Measurements from ENCODE around the gene TNP2. TPM values are rescaled to one million over a fixed set of nuclear protein-coding genes. Genes with fewer than 3 reads are reported as not detected.

The TNP2 gene
- total and polyA plus RNA-seq, 2 donors (not counting 3 experiments of a cell fraction or from before 2014, with no cell fraction given): not detected

DNA sequence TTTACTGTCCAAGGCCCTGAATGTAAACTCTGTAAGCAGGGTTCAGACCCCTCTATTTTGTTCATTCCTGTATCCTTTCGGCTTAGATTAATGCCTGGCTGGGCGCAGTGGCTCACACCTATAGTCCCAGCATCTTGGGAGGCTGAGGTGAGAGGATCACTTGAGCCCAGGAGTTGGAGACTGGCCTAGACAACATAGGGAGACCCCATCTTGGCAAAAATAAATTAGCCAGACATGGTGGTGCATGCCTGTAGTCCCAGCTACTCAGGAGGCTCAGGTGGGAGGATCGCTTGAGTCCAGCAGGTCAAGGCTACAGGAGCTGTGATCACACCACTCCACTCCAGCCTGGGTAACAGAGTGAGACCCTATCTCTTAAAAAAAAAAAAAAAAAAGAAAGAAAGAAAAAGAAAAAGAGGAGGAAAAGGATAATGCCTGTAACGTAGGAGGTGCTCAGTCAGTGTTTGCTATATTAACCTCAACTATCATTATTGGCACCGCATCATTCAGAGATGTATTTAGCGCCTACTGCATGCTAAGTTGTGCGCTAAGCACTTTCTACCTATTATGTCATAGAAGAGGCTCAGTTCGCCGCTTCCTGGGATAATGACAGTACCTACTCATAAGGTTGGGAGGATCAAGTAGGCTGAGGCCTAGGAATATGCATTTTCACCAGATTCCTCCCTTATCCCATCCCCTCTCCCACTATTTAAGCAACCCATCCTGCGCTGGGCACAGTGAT lies 18.2 kb downstream of the TNP2 start:
- FAIRE-seq (no peak), DNase-seq (ENCODE audit: low read depth, low spot score) (no peak)
- Histone ChIP-seq H2AFZ (ENCODE audit: low read depth, low read length) (no peak overlapping the region), H3K27ac (ENCODE audit: insufficient read depth, low read depth, low read length) (no peak overlapping the region), H3K36me3 (ENCODE audit: control insufficient read depth in 2 of 2, extremely low read depth in 1 of 2, insufficient read depth in 2 of 2, low read length in 2 of 2) (no peaks in the 10 kb centered on the region), H3K79me2 (ENCODE audit: control insufficient read depth, insufficient read depth, low read length) (no peaks in the 10 kb centered on the region), H3K4me3 (replicated peaks in 1 of 3; ENCODE audit: insufficient read depth in 1 of 3, low read depth in 1 of 3, low read length in 3 of 3) (no peak overlapping the region), H3K9me3 (replicated peaks; ENCODE audit: control insufficient read depth, insufficient read depth, low read length) (no peaks in the 10 kb centered on the region), H3K27me3 (ENCODE audit: control insufficient read depth in 2 of 2, insufficient read depth in 2 of 2, low read length in 2 of 2) (peaks cover 0 to 1% of the 10 kb centered on the region in 2 experiments), H3K4me2 (ENCODE audit: insufficient read depth, low read length) (no peak overlapping the region), H3K9me1 (replicated peaks; ENCODE audit: control insufficient read depth, extremely low read depth, insufficient read depth, low read length) (no peaks in the 10 kb centered on the region), H4K20me1 (replicated peaks; ENCODE audit: control insufficient read depth, extremely low read depth, insufficient read depth, low read length) (no peaks in the 10 kb centered on the region), H3K4me1 (ENCODE audit: control insufficient read depth, extremely low read depth, insufficient read depth, low read length) (peaks cover 5% of the 10 kb centered on the region), H3K9ac (replicated peaks; ENCODE audit: extremely low read depth, insufficient read depth, low read length) (no peak overlapping the region)
- intact Hi-C loops (cut with micrococcal nuclease): loop anchor here (10.0 kb wide), 1 partner anchor 64 kb away; no protein-coding TSS in a partner anchor
- no TSS peak for BruUV-seq (replicated peaks)
- ChIA-PET CTCF (interaction anchor here (1.2 kb wide), 1 partner anchor 280 kb away, joined by 4 read pairs; no protein-coding TSS in a partner anchor), POLR2A (no interaction called here)
- dilution Hi-C loops (cut with MboI; ENCODE audit: extremely low pct_ligation_motif_present, low sequenced_read_pairs): no loop called here
- TF ChIP-seq POLR2AphosphoS5 (IDR thresholded peaks at IDR 0.05; ENCODE audit: insufficient read depth, low read depth, low read length) (no peak), MYC (IDR thresholded peaks at IDR 0.05; ENCODE audit: low read depth, low read length) (no peak), JUN (IDR thresholded peaks at IDR 0.05; ENCODE audit: borderline replicate concordance, insufficient read depth, insufficient read length, low read depth) (no peak), GATA2 (IDR thresholded peaks at IDR 0.05; ENCODE audit: insufficient read depth, insufficient read length, low read depth, low read length) (no peak), EZH2 (IDR thresholded peaks at IDR 0.05; ENCODE audit: borderline replicate concordance, low read depth, low read length, severe bottlenecking) (no peak), POLR2A (IDR thresholded peaks at IDR 0.05; ENCODE audit: low read depth, low read length) (no peak), FOS (IDR thresholded peaks at IDR 0.05; ENCODE audit: borderline replicate concordance, insufficient read depth, low read length) (no peak), MAX (IDR thresholded peaks at IDR 0.05; ENCODE audit: insufficient read depth, insufficient read length) (no peak)
- TF ChIP-seq, protein P1, sequence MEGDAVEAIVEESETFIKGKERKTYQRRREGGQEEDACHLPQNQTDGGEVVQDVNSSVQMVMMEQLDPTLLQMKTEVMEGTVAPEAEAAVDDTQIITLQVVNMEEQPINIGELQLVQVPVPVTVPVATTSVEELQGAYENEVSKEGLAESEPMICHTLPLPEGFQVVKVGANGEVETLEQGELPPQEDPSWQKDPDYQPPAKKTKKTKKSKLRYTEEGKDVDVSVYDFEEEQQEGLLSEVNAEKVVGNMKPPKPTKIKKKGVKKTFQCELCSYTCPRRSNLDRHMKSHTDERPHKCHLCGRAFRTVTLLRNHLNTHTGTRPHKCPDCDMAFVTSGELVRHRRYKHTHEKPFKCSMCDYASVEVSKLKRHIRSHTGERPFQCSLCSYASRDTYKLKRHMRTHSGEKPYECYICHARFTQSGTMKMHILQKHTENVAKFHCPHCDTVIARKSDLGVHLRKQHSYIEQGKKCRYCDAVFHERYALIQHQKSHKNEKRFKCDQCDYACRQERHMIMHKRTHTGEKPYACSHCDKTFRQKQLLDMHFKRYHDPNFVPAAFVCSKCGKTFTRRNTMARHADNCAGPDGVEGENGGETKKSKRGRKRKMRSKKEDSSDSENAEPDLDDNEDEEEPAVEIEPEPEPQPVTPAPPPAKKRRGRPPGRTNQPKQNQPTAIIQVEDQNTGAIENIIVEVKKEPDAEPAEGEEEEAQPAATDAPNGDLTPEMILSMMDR (IDR thresholded peaks at IDR 0.05; ENCODE audit: extremely low read depth in 1 of 2, insufficient read depth in 1 of 2, low read depth in 1 of 2, low read length in 2 of 2): no peak
